Testis (tissue), 3 donors: Measurements from ENCODE around the gene OLIG3. TPM values are rescaled to one million over a fixed set of nuclear protein-coding genes. Genes with fewer than 3 reads are reported as not detected.

Experiments
- DNase-seq: peaks from one replicate; pipeline ENCODE4 v3.0.0-alpha.2; 2019
- H3K27ac ChIP-seq, 2 donors: fragments of 200-600 bp; sonication (generic); one replicate each; pipeline ENCODE4 v1.5.1; 2019
- H3K27me3 ChIP-seq: fragments of 200-600 bp; sonication (generic); one replicate; pipeline ENCODE4 v1.5.1; 2019
- H3K36me3 ChIP-seq: fragments of 200-600 bp; sonication (generic); one replicate; pipeline ENCODE4 v1.5.1; 2017; ENCODE audit warnings: low read depth; ENCODE audit errors: missing control alignments
- H3K4me1 ChIP-seq: fragments of 200-600 bp; sonication (generic); one replicate; pipeline ENCODE4 v1.5.1; 2019
- H3K4me3 ChIP-seq, 2 donors: fragments of 200-600 bp; sonication (generic); one replicate each; pipeline ENCODE4 v1.5.1; 2017 to 2019
- H3K9me3 ChIP-seq: fragments of 200-600 bp; sonication (generic); one replicate; pipeline ENCODE4 v1.5.1; 2017
- CTCF ChIP-seq, 3 experiments: fragments of 450-650 bp in 2 of 3; fragments of 200-600 bp in 1 of 3; sonication (generic) in 1 of 3; IDR thresholded peaks; one replicate each; pipeline ENCODE4 v1.5.1; 2016 to 2019; ENCODE audit warnings: antibody characterized with exemption in 3 of 3, mild to moderate bottlenecking in 2 of 3, moderate library complexity in 1 of 3
- POLR2A ChIP-seq: fragments of 450-650 bp; IDR thresholded peaks from one replicate; pipeline ENCODE4 v1.6.1; 2017; ENCODE audit warnings: antibody characterized with exemption, mild to moderate bottlenecking, moderate library complexity
- WGBS, 2 donors: methylation state at CpG; one replicate each; pipeline ENCODE4 v1.1.5; 2018; 5-methylcytosine and 5-hydroxymethylcytosine counted together
- intact Hi-C: fragments of 100-400 bp; cut with DNase I; formaldehyde crosslinking; loops from one replicate; pipeline ENCODE4 v1.15.1; 2023; ENCODE audit warnings: low total_unique reads
- polyA plus RNA-seq: library from polyadenylated mRNA; stranded (reverse); fragments of 350-450 nt; fragmentation: Illumina TruSeq; extraction: RNeasy Lipid Tissue Mini Kit (QIAGEN cat#74804); gene quantifications from one replicate; pipeline ENCODE4 v1.2.3, GENCODE V29; 2014; ENCODE audit warnings: low read depth, low replicate concordance; ENCODE audit not compliant: insufficient read depth
- total RNA-seq, 2 donors: library from RNA; depleted of rRNA; stranded (reverse); fragments of >200 nt; gene quantifications; one replicate each; pipeline ENCODE4 v1.2.3, GENCODE V29; 2016

Gene OLIG3
- total and polyA plus RNA-seq, 3 donors from 2014 or later, result not detected

GRCh38 chr6:137493218-137494038, 766 bp downstream of the OLIG3 start:
- peaks cover 12% of the 10 kb centered on the region for H3K4me1 ChIP-seq
- no peaks in the 10 kb centered on the region for H3K36me3 ChIP-seq
- no peak for TF ChIP-seq POLR2A
- no peak overlapping the region for H3K4me3 ChIP-seq
- no peak overlapping the region for H3K27ac ChIP-seq
- intact Hi-C loops, result no loop called here
- H3K9me3 ChIP-seq, result no peaks in the 10 kb centered on the region
- WGBS, 2 donors, result 4 to 5% methylated on average over 28 to 64 of the region's 77 CpGs
- DNase-seq, result no peak
- no peaks in the 10 kb centered on the region for H3K27me3 ChIP-seq

GRCh38 chr6:137492289-137493217, 1.6 kb downstream of the OLIG3 start:
- no peak for DNase-seq
- intact Hi-C loops, result no loop called here
- 8% methylated on average over 29 of the region's 29 CpGs for WGBS, 2 donors
- peaks cover 7% of the 10 kb centered on the region for H3K4me1 ChIP-seq
- TF ChIP-seq CTCF (IDR thresholded peaks at IDR 0.05) (no peak), POLR2A (no peak)
- H3K27me3 ChIP-seq, result no peaks in the 10 kb centered on the region
- H3K27ac ChIP-seq, result no peak overlapping the region
- no peaks in the 10 kb centered on the region for H3K36me3 ChIP-seq
- no peaks in the 10 kb centered on the region for H3K9me3 ChIP-seq
- H3K4me3 ChIP-seq, result no peak overlapping the region

- 38 to 58% methylated on average over 6 of the region's 6 CpGs for whole genome bisulfite sequencing, 2 donors
- DNase-seq, result no peak
- peaks cover 4% of the 10 kb centered on the region for H3K4me1 ChIP-seq
- H3K27ac ChIP-seq, result no peak overlapping the region
- H3K36me3 ChIP-seq, result no peaks in the 10 kb centered on the region
- H3K4me3 ChIP-seq, result no peak overlapping the region
- H3K27me3 ChIP-seq, result no peaks in the 10 kb centered on the region
- TF ChIP-seq CTCF (IDR thresholded peaks at IDR 0.05) (no peak), POLR2A (no peak)
- H3K9me3 ChIP-seq, result no peaks in the 10 kb centered on the region
- intact Hi-C loops, result no loop called here
Observed at GRCh38 chr6:137491478-137491877, 2.7 kb downstream of the OLIG3 start.

GRCh38 chr6:137490961-137491360, 3.2 kb downstream of the OLIG3 start:
- WGBS, 2 donors, result 59 to 66% methylated on average over 4 of the region's 4 CpGs
- no peak for TF ChIP-seq CTCF (IDR thresholded peaks at IDR 0.05)
- H3K4me1 ChIP-seq, result peaks cover 4% of the 10 kb centered on the region

More at GRCh38 chr6:137490961-137491360, 3.2 kb downstream of the OLIG3 start:
- Histone ChIP-seq H3K27ac (no peak overlapping the region), H3K36me3 (no peaks in the 10 kb centered on the region), H3K4me3 (no peak overlapping the region), H3K27me3 (no peaks in the 10 kb centered on the region), H3K9me3 (no peaks in the 10 kb centered on the region)
- intact Hi-C loops, result no loop called here
- no peak for DNase-seq
